ENCODE measurements around the gene ANKRD18A. TPM values are rescaled to one million over a fixed set of nuclear protein-coding genes. Genes with fewer than 3 reads are reported as not detected.

ANKRD18A gene
- total RNA-seq, 2 donors from 2014 or later, result 5.3 to 8.0 TPM

DNA sequence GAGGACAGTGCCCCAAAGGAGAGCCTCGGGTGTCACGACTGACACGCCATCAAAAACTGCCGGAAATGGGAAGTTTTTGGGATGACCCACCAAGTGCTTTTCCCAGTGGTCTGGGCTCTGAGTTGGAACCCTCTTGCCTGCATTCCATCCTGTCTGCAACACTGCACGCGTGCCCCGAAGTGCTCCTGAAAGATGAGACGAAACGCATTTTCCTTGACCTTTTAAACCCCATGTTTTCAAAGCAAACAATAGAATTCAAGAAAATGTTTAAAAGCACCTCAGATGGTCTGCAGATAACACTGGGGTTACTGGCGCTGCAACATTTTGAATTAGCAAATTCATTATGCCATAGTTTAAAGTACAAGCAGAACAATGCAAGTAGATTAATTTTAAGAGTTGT lies 92.9 kb downstream of the ANKRD18A start:
- H3K36me3 ChIP-seq (ENCODE audit: control insufficient read depth, insufficient read depth, low read length), result no peaks in the 10 kb centered on the region
- 78 to 90% methylated on average over 10 of the region's 10 CpGs for WGBS, 2 experiments (ENCODE audit: insufficient coverage in 1 of 2, insufficient read length in 1 of 2)
- H3K27me3 Mint-ChIP-seq (ENCODE audit: insufficient read depth), result no peaks in the 10 kb centered on the region
- H3K27me3 ChIP-seq (ENCODE audit: control insufficient read depth, insufficient read depth, low read length, poor library complexity, severe bottlenecking), result no peaks in the 10 kb centered on the region
- no peak overlapping the region for H3K9ac ChIP-seq (ENCODE audit: extremely low read depth, low read length, poor library complexity, severe bottlenecking)
- H3K4me3 ChIP-seq (ENCODE audit: low read length), result no peak overlapping the region
- H3K36me3 Mint-ChIP-seq (ENCODE audit: low read depth), result no peaks in the 10 kb centered on the region
- H3K4me1 Mint-ChIP-seq, result no peaks in the 10 kb centered on the region
- H3K4me3 Mint-ChIP-seq, result no peak overlapping the region
- DNase-seq, result no peak
- no peak overlapping the region for H3K27ac Mint-ChIP-seq
- no peak overlapping the region for H3K27ac ChIP-seq (ENCODE audit: low read depth, low read length)
- TF ChIP-seq, protein P1, sequence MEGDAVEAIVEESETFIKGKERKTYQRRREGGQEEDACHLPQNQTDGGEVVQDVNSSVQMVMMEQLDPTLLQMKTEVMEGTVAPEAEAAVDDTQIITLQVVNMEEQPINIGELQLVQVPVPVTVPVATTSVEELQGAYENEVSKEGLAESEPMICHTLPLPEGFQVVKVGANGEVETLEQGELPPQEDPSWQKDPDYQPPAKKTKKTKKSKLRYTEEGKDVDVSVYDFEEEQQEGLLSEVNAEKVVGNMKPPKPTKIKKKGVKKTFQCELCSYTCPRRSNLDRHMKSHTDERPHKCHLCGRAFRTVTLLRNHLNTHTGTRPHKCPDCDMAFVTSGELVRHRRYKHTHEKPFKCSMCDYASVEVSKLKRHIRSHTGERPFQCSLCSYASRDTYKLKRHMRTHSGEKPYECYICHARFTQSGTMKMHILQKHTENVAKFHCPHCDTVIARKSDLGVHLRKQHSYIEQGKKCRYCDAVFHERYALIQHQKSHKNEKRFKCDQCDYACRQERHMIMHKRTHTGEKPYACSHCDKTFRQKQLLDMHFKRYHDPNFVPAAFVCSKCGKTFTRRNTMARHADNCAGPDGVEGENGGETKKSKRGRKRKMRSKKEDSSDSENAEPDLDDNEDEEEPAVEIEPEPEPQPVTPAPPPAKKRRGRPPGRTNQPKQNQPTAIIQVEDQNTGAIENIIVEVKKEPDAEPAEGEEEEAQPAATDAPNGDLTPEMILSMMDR (conservative IDR thresholded peaks at IDR 0.05), result no peak
- no peaks in the 10 kb centered on the region for H3K9me3 ChIP-seq (ENCODE audit: control insufficient read depth, low read length)
- peaks cover 8% of the 10 kb centered on the region for H3K9me3 Mint-ChIP-seq
- H3K4me1 ChIP-seq (ENCODE audit: control insufficient read depth, insufficient read depth, low read length), result no peaks in the 10 kb centered on the region

DNA sequence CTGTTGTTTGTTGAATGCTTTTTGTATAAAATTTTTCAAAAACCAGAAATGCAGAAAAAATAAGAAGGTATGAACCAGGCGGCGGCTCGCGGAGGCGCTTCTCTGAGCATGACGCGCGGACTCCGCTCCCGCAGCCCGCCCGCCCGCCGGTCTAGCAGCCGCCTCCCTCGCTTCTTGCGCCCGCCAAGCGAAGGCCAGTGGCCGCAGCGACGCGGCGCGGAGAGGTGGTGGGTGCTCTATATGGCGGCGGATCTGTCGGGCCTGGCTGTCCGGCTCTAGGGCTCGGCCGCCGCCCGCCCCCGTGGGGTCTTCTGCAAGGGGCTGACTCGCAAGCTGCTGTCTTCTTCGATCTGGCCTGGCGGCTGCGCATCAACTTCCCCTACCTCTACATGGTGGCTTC lies 93.8 kb downstream of the ANKRD18A start:
- Histone ChIP-seq H3K9ac (ENCODE audit: extremely low read depth, low read length, poor library complexity, severe bottlenecking) (no peak overlapping the region), H3K4me1 (ENCODE audit: control insufficient read depth, insufficient read depth, low read length) (no peaks in the 10 kb centered on the region), H3K27me3 (ENCODE audit: control insufficient read depth, insufficient read depth, low read length, poor library complexity, severe bottlenecking) (no peaks in the 10 kb centered on the region), H3K4me3 (ENCODE audit: low read length) (no peak overlapping the region), H3K36me3 (ENCODE audit: control insufficient read depth, insufficient read depth, low read length) (no peaks in the 10 kb centered on the region), H3K9me3 (ENCODE audit: control insufficient read depth, low read length) (no peaks in the 10 kb centered on the region), H3K27ac (ENCODE audit: low read depth, low read length) (no peak overlapping the region)
- Mint-ChIP-seq H3K9me3 (peaks cover 8% of the 10 kb centered on the region), H3K4me1 (no peaks in the 10 kb centered on the region), H3K4me3 (no peak overlapping the region), H3K36me3 (ENCODE audit: low read depth) (no peaks in the 10 kb centered on the region), H3K27me3 (ENCODE audit: insufficient read depth) (peaks cover 1% of the 10 kb centered on the region), H3K27ac (no peak overlapping the region)
- TF ChIP-seq, protein P1 (conservative IDR thresholded peaks at IDR 0.05), result no peak
- WGBS, 2 experiments (ENCODE audit: insufficient coverage in 1 of 2, insufficient read length in 1 of 2), result 95 to 96% methylated on average over 11 to 38 of the region's 38 CpGs
- no peak for DNase-seq

DNA sequence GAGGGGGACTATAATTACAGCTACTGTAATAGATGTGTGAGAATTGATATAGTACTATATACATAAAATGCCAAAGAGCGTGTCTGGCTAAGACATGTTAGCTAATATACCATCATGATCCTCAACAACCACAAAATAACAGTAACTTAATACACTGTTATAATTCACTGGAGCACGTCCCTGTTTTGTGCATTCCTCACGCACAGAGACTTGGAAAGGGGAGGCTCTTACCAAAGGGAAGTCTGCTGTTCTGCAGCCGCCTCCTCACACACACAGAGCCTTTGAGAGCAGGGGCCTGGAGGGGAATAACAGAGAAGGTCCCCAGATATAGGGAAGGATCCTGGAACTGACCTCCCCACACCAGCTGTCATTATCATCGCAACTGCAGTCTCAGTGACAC lies 97.3 kb downstream of the ANKRD18A start:
- peaks cover 6% of the 10 kb centered on the region for H3K27me3 Mint-ChIP-seq (ENCODE audit: insufficient read depth)
- Histone ChIP-seq H3K9me3 (ENCODE audit: control insufficient read depth, low read length) (no peaks in the 10 kb centered on the region), H3K4me3 (ENCODE audit: low read length) (no peak overlapping the region), H3K27ac (ENCODE audit: low read depth, low read length) (no peak overlapping the region), H3K27me3 (ENCODE audit: control insufficient read depth, insufficient read depth, low read length, poor library complexity, severe bottlenecking) (no peaks in the 10 kb centered on the region), H3K9ac (ENCODE audit: extremely low read depth, low read length, poor library complexity, severe bottlenecking) (no peak overlapping the region), H3K4me1 (ENCODE audit: control insufficient read depth, insufficient read depth, low read length) (no peaks in the 10 kb centered on the region), H3K36me3 (ENCODE audit: control insufficient read depth, insufficient read depth, low read length) (no peaks in the 10 kb centered on the region)
- no peaks in the 10 kb centered on the region for H3K9me3 Mint-ChIP-seq
- H3K4me3 Mint-ChIP-seq, result no peak overlapping the region
- peaks cover 4% of the 10 kb centered on the region for H3K4me1 Mint-ChIP-seq
- no peak overlapping the region for H3K27ac Mint-ChIP-seq
- TF ChIP-seq, protein P1 (conservative IDR thresholded peaks at IDR 0.05), result no peak
- DNase-seq, result no peak
- H3K36me3 Mint-ChIP-seq (ENCODE audit: low read depth), result no peaks in the 10 kb centered on the region
- 88 to 100% methylated on average over 1 to 5 of the region's 5 CpGs for WGBS, 2 experiments (ENCODE audit: insufficient coverage in 1 of 2, insufficient read length in 1 of 2)
